NT2/D1 (cell line): Measurements from ENCODE around the gene NAV1.

Experiments used
- DNase-seq: peaks from one replicate; pipeline ENCODE4 v3.0.0-alpha.2; 2011; ENCODE audit warnings: low read depth, low spot score
- H3K27me3 ChIP-seq: 2 replicates; pipeline ENCODE4 v1.6.0; 2011; ENCODE audit warnings: mild to moderate bottlenecking; ENCODE audit not compliant: insufficient read length, insufficient read depth
- H3K36me3 ChIP-seq: 2 replicates; pipeline ENCODE4 v1.6.1; 2011; ENCODE audit warnings: mild to moderate bottlenecking, low read length, mixed read lengths; ENCODE audit not compliant: insufficient read depth, insufficient read length
- H3K4me1 ChIP-seq: 2 replicates; pipeline ENCODE4 v1.5.1; 2011; ENCODE audit not compliant: insufficient read depth, insufficient read length
- H3K4me3 ChIP-seq: 2 replicates; pipeline ENCODE4 v1.5.1; 2011; ENCODE audit warnings: low read depth; ENCODE audit not compliant: insufficient read length
- H3K9ac ChIP-seq: 2 replicates; pipeline ENCODE4 v1.6.0; 2011; ENCODE audit warnings: low read depth; ENCODE audit not compliant: insufficient read length
- H3K9me3 ChIP-seq: 2 replicates; pipeline ENCODE4 v1.5.1; 2011; ENCODE audit warnings: mild to moderate bottlenecking, low read length; ENCODE audit not compliant: insufficient read depth
- SUZ12 ChIP-seq: IDR thresholded peaks from 2 replicates; pipeline ENCODE4 v1.6.1; 2011; ENCODE audit not compliant: insufficient read length, insufficient read depth; ENCODE audit errors: extremely low read depth
- YY1 ChIP-seq: IDR thresholded peaks from 2 replicates; pipeline ENCODE4 v1.6.1; 2011; ENCODE audit not compliant: insufficient read length, insufficient read depth
- ZNF274 ChIP-seq: IDR thresholded peaks from 2 replicates; pipeline ENCODE4 v1.6.1; 2011; ENCODE audit warnings: mild to moderate bottlenecking, low read depth, low read length

The NAV1 gene

GRCh38 chr1:201565024-201565730 is 26.2 kb downstream of the NAV1 start:
- DNase-seq = no peak
- Histone ChIP-seq H3K9me3 (no peaks in the 10 kb centered on the region), H3K27me3 (peaks cover 8% of the 10 kb centered on the region), H3K4me3 (no peak overlapping the region), H3K4me1 (peaks cover 11% of the 10 kb centered on the region), H3K36me3 (no peaks in the 10 kb centered on the region), H3K9ac (no peak overlapping the region)
- TF ChIP-seq SUZ12 (no peak), YY1 (no peak), ZNF274 (no peak)

- no peak for DNase-seq
- TF ChIP-seq SUZ12 (no peak), YY1 (no peak), ZNF274 (no peak)
- H3K27me3 ChIP-seq = peaks cover 3% of the 10 kb centered on the region
- peaks cover 11% of the 10 kb centered on the region for H3K4me1 ChIP-seq
- no peaks in the 10 kb centered on the region for H3K9me3 ChIP-seq
- H3K4me3 ChIP-seq = no peak overlapping the region
- H3K36me3 ChIP-seq = no peaks in the 10 kb centered on the region
- no peak overlapping the region for H3K9ac ChIP-seq
These were observed 27.0 kb downstream of the NAV1 start for GRCh38 chr1:201565771-201566528.

GRCh38 chr1:201566529-201566823 is 27.5 kb downstream of the NAV1 start:
- no peak overlapping the region for H3K9ac ChIP-seq

GRCh38 chr1:201566933-201567801 is 28.2 kb downstream of the NAV1 start:
- Histone ChIP-seq H3K4me3 (no peak overlapping the region), H3K27me3 (peaks cover 3% of the 10 kb centered on the region), H3K36me3 (no peaks in the 10 kb centered on the region), H3K9ac (no peak overlapping the region), H3K4me1 (peaks cover 10% of the 10 kb centered on the region), H3K9me3 (no peaks in the 10 kb centered on the region)
- TF ChIP-seq ZNF274 (no peak), SUZ12 (no peak)
- DNase-seq = no peak

More at GRCh38 chr1:201566529-201566823, 27.5 kb downstream of the NAV1 start:
- Histone ChIP-seq H3K4me1 (peaks cover 11% of the 10 kb centered on the region), H3K4me3 (no peak overlapping the region), H3K9me3 (no peaks in the 10 kb centered on the region), H3K27me3 (peaks cover 3% of the 10 kb centered on the region), H3K36me3 (no peaks in the 10 kb centered on the region)
- DNase-seq = no peak
- TF ChIP-seq ZNF274 (no peak), SUZ12 (no peak), YY1 (no peak)

- Histone ChIP-seq H3K4me3 (no peak overlapping the region), H3K36me3 (no peaks in the 10 kb centered on the region), H3K9me3 (no peaks in the 10 kb centered on the region), H3K4me1 (peaks cover 4% of the 10 kb centered on the region), H3K27me3 (peaks cover 3% of the 10 kb centered on the region), H3K9ac (no peak overlapping the region)
- DNase-seq = no peak
- TF ChIP-seq YY1 (no peak), ZNF274 (no peak)
These were observed 29.3 kb downstream of the NAV1 start for GRCh38 chr1:201568265-201568664.

- Histone ChIP-seq H3K27me3 (no peaks in the 10 kb centered on the region), H3K36me3 (no peaks in the 10 kb centered on the region), H3K4me3 (no peak overlapping the region), H3K9ac (no peak overlapping the region), H3K9me3 (no peaks in the 10 kb centered on the region), H3K4me1 (peaks cover 4% of the 10 kb centered on the region)
- TF ChIP-seq ZNF274 (no peak), SUZ12 (no peak), YY1 (no peak)
- no peak for DNase-seq
These were observed 29.9 kb downstream of the NAV1 start for GRCh38 chr1:201568859-201569294.
